AG09309 (cell line): Measurements from ENCODE around the gene KLHDC2.
"Not testable (repeated sequence)": the region's sequence is repeated elsewhere in the genome, so short reads cannot be mapped to it uniquely, and the experiment has no call there.

Source experiments
- DNase-seq: peaks from one replicate; pipeline ENCODE4 v3.0.0-alpha.2; 2010; ENCODE audit warnings: low read depth
- H3K4me3 ChIP-seq: 2 replicates; pipeline ENCODE4 v1.5.1; 2011; ENCODE audit warnings: mild to moderate bottlenecking, low read depth, low read length, moderate library complexity; ENCODE audit not compliant: control insufficient read depth
- TF ChIP-seq, protein P1 (sequence below): IDR thresholded peaks from 2 replicates; pipeline ENCODE4 v1.5.1; 2011; ENCODE audit warnings: mild to moderate bottlenecking, low read depth, low read length, inconsistent platforms; ENCODE audit not compliant: insufficient read depth, control insufficient read depth; ENCODE audit errors: missing control alignments

The KLHDC2 gene

DNA sequence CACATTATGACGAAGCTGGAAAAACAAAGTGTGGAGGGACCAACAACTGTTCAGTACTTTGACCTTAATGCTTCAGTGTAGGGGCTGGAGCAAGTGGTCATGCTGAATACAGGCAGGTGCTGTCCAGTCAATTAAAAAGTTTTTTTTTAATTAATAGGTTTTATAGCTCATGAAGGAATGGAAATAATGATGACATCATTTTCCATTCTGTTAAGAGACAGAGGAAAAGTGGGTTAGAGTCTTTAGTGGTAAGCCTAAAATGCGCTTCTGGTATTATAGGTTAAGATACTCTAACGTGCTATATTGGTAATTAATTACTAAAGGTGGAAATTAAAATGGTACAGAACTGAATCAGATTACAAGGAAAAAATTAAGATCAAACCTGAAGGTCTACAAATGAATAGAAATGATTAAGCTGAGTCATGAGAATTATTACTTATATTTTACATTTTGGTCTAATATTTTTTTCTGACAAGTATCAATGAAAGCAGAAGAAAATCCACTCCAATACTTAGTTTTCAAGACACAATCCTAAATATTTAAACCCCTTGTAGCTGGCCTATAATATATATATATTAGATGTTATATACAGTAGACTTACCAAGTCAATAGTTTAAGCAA, 15.6 kb downstream of the KLHDC2 start:
- H3K4me3 ChIP-seq, result no peak overlapping the region
- no peak for DNase-seq
- TF ChIP-seq, protein P1, sequence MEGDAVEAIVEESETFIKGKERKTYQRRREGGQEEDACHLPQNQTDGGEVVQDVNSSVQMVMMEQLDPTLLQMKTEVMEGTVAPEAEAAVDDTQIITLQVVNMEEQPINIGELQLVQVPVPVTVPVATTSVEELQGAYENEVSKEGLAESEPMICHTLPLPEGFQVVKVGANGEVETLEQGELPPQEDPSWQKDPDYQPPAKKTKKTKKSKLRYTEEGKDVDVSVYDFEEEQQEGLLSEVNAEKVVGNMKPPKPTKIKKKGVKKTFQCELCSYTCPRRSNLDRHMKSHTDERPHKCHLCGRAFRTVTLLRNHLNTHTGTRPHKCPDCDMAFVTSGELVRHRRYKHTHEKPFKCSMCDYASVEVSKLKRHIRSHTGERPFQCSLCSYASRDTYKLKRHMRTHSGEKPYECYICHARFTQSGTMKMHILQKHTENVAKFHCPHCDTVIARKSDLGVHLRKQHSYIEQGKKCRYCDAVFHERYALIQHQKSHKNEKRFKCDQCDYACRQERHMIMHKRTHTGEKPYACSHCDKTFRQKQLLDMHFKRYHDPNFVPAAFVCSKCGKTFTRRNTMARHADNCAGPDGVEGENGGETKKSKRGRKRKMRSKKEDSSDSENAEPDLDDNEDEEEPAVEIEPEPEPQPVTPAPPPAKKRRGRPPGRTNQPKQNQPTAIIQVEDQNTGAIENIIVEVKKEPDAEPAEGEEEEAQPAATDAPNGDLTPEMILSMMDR, result no peak

DNA sequence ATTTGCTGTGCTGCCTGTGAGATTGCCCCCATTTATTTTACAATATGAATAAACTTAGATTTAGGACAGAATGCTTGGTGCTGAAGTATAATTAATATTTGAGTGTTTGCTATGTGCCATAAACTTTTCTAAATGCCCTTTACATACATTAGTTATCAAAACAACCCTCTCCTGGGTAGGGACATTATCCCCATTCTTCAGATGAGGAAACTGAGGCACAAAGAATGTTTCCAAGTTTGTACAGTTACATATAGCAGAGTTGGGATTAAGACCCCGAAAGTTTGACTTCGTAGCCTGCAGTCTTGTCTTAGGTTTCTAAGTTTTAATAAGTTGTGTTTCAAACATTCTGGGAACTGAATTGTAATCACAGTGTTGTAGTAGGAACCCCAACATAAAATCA, 18.4 kb downstream of the KLHDC2 start:
- DNase-seq, result no peak
- TF ChIP-seq, protein P1, result no peak
- H3K4me3 ChIP-seq, result no peak overlapping the region

DNA sequence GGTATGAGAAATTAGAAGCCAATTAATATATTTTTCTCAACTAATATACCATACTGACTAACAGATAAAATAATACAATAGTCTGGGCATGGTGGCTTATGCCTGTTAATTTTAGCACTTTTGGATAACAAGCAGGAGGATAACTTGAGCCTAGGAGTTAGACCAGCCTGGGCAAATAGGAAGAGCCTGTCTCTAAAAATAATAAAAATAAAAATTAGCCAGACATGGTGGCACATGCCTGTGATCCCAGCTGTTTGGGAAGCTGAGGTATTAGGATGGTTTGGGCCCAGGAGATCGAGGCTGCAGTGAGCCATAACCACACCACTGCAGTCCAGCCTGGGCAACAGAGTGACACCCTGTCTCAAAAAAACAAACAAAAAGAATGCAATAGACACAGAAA, 24.7 kb downstream of the KLHDC2 start:
- TF ChIP-seq, protein P1, result no peak
- no peak for DNase-seq
- H3K4me3 ChIP-seq, result no peak overlapping the region

GRCh38 chr14:49796025-49796424, 28.1 kb downstream of the KLHDC2 start:
- no peak for DNase-seq
- TF ChIP-seq, protein P1, result no peak
- H3K4me3 ChIP-seq, result no peak overlapping the region

DNA sequence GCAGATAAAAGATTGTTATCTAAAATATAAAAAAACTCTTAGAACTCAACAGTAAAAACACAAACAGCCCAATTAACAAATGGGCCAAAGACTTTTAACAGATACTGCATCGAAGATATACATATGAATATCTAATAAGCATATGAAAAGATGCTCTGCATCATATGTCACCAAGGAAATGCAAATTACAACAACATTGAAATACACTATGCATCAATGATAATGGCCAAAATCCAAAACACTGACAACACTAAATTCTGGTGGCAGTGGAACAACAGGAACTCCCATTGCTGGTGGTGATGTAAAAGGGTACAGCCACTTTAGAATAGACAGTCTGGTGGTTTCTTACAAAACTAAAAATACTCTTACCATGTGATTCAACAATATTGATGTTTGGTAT, 40.8 kb downstream of the KLHDC2 start:
- TF ChIP-seq, protein P1, result no peak
- no peak for DNase-seq
- H3K4me3 ChIP-seq, result no peak overlapping the region

DNA sequence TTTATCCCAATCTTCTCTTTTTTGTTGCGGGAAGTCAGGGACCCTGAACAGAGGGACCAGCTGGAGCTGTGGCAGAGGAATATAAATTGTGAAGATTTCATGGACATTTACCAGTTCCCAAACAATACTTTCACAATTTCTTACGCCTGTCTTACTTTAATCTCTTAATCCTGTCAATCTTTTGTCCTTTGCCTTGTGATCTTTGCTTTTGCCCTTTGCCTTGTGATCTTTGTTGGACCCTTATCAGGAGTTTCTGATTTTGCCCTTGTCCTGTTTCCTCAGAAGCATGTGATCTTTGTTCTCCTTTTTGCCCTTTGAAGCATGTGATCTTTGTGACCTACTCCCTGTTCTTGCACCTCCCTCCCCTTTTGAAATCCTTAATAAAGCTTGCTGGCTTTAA, 48.2 kb downstream of the KLHDC2 start:
- DNase-seq, H3K4me3 ChIP-seq: not testable (repeated sequence)

DNA sequence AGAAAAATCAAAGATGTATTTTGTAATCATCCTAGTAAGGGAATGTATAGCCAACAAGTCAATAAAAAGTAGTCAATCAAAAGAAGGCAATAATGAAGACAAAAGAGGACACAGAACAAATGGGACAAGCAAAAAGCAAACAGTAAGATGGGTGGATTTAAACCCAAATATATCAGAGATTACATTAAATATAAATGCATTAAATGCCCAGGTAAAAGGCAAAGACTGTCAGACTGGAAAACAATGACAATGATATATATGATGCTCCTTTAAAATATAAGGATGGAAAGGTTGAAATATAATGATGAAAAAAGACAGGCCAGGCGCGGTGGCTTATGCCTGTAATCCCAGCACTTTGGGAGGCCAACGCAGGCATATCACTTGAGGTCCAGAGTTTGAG, 48.9 kb downstream of the KLHDC2 start:
- no peak for DNase-seq
- H3K4me3 ChIP-seq, result no peak overlapping the region
- TF ChIP-seq, protein P1, result no peak
